ENCODE data around the gene ZNF648.
"Not testable (repeated sequence)": the region's sequence is repeated elsewhere in the genome, so short reads cannot be mapped to it uniquely, and the experiment has no call there.

Gene ZNF648

GRCh38 chr1:182015360-182015759 lies 46.2 kb downstream of the ZNF648 start:
- no peak for DNase-seq

DNA sequence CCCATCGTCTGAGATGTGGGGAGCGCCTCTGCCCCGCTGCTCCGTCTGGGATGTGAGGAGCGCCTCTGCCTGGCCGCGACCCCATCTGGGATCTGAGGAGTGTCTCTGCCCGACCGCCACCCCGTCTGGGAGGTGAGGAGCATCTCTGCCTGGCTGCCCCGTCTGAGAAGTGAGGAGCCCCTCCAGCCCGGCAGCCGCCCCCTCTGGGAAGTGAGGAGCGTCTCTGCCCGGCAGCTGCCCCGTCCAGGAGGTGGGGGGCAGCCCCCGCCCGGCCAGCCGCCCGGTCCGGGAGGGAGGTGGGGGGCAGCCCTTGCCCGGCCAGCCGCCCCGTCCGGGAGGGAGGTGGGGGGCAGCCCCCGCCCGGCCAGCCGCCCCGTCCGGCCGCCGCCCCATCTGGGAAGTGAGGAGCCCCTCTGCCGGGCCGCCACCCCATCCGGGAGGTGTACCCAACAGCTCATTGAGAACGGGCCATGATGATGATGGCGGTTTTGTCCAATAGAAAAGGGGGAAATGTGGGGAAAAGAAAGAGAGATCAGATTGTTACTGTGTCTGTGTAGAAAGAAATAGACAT lies 50.6 kb downstream of the ZNF648 start:
- not testable (repeated sequence) for DNase-seq

GRCh38 chr1:182005398-182005797 lies 56.1 kb downstream of the ZNF648 start:
- DNase-seq = not testable (repeated sequence)

DNA sequence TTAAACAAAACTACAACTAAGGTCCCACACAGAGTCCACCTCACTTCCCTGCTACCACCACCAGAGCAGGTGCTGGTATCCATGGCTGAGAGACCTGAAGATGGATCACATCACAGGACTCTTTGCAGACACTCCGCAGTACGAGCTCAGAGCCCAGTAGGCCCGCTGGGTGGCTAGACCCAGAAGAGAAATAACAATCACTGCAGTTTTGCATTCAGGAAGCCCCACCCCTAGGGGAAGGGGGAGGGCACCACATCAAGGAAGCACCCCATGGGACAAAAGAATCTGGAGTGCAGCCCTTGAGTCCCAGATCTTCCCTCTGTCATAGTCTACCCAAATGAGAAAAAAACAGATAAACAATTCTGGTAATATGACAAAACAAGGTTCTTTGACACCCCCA lies 56.9 kb downstream of the ZNF648 start:
- no peak for DNase-seq
